Measurements from ENCODE around the gene ELAVL2.

ELAVL2 gene

DNA sequence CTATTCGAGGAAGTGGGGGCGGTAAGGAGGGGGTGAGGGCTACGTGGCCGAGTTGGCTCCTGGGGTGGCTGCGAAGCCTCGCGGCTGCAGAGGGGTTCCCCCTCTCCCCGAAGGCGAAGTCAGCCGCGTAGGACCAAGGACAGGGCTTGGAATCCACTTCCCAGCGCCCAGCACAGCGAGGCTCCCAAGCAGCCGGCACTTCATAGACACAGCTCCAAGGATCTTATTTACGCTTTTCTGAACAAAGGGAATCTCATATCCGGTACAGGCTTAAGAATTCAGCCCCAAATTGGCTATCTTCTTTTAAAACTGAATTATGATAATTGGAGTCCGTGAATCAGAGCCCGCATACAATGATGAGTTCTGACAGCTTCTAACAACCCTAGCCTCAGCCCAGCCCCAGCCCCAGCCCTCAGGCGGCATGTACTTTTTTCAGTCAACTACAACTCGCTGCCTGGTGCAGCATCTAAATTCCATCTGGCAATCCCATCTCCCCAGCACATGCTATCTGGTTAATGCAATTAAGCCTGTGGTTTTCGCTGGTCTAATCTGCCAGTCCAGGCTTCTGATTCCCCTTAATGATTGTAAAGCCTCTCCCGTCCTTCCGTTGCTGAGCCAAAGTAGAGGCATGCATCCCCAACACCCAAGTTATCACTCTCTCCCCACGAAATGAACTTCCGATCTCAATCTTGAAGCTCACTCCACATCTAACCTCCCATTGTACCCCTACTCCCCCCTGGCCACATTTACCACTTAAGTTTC is 1.0 kb downstream of the ELAVL2 start:
- DNase-seq (ENCODE audit: extremely low read depth, low read depth): no peak
- TF ChIP-seq, protein P1, sequence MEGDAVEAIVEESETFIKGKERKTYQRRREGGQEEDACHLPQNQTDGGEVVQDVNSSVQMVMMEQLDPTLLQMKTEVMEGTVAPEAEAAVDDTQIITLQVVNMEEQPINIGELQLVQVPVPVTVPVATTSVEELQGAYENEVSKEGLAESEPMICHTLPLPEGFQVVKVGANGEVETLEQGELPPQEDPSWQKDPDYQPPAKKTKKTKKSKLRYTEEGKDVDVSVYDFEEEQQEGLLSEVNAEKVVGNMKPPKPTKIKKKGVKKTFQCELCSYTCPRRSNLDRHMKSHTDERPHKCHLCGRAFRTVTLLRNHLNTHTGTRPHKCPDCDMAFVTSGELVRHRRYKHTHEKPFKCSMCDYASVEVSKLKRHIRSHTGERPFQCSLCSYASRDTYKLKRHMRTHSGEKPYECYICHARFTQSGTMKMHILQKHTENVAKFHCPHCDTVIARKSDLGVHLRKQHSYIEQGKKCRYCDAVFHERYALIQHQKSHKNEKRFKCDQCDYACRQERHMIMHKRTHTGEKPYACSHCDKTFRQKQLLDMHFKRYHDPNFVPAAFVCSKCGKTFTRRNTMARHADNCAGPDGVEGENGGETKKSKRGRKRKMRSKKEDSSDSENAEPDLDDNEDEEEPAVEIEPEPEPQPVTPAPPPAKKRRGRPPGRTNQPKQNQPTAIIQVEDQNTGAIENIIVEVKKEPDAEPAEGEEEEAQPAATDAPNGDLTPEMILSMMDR (IDR thresholded peaks at IDR 0.05; ENCODE audit: low read depth, low read length): no peak

DNA sequence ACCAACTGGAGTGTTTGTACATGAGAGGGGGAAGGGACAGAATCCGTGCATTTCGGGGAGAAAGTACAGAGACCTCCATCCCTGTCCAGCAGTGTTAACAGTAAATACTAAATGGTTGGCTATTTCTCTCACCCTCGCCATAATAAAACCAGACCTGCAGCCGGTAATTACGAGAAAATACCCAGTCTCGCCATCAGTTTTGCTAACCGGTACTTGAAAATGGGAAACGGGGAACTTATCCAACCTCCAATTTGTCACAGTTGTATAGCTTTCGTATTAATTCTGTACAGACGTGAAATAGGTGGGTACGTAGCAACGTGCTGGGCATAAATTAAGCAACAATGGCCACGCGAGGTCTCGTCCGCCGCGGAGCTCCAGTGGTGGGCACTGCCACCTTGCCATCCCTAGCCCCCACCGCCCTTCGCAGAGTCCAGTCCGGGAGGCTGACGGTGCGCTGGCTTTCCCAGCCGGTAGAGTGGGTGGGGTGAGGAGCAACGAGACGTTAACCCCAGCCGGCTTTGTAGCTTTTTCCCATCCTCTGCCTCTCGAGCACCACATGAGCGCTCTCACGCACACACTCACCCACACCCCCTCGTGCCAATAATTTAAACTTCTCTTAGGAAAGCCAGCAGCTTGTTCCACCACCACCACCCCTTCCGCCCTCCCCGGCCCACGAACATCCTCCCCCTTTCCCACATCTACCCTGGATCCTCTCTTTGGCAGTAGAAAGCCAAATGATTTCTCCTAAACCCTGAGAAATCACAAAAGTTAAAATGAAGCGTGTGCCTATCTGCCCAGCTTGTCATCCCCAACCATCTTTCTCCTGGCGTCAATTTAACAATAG is 1.8 kb downstream of the ELAVL2 start:
- TF ChIP-seq, protein P1 (IDR thresholded peaks at IDR 0.05; ENCODE audit: low read depth, low read length): no peak
- DNase-seq (ENCODE audit: extremely low read depth, low read depth): no peak

DNA sequence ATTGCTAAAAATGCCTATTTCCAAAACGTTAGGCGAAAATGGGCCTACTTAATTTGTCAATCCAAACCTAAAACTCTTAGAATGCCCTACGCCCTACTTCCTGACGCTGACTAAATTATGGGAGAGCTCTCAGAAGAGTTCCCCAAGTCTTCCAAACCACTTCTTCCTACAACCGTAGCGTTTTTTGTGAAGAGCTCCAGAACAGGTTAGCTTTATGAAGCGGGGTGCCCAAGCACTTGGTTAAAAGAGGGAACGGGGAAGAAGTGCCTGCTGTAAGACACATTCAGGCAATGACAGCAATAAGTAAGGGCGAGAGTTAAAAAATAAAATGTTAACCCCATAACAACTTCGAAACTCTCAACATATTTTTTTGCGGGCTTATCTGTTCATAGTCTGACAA is 2.8 kb downstream of the ELAVL2 start:
- DNase-seq (ENCODE audit: extremely low read depth, low read depth): no peak
- TF ChIP-seq, protein P1 (IDR thresholded peaks at IDR 0.05; ENCODE audit: low read depth, low read length): no peak

DNA sequence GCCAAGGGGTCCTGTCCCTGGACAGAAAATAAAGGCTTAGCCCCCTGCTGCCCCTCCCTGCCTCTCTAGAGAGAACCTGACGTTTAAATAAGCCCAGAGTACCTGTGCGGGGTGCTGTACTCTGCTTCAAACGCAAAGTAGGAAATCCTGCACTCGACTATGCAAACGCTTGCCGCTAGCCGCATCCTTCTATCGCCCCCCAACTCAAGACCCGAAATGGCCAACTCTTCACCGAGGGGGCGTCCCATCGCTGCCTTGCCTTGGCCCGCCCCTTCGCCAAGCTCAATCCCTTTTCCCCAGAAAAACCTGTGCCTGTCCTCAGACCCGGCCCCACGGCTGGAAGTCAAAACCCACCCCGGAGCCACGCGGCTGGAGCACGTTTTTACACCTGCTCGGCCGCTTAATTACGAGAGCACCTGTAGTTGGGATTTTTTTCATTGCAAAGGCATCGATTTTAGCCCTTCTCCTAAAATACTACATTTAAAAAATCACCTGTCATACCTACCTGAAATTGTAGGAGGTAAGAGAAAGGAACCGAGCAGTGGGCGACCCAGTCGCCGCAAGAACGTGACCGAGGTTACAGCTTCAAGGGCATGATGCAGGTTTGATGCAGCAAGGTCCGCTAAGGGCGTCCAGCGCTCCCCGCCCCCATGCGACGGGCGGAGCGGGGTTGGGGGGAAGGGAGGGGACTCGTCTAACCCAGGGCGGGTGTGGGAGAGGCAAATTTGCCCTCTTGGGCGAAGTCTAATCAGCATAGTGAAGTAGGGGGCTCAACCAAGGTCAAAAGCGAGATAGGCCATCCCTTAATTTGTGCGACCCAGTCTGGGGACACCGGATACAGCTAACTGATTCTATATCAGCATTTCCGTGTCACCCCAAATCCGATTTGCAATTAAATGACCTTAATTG is 3.5 kb downstream of the ELAVL2 start:
- TF ChIP-seq, protein P1 (IDR thresholded peaks at IDR 0.05; ENCODE audit: low read depth, low read length): no peak
- DNase-seq (ENCODE audit: extremely low read depth, low read depth): no peak

DNA sequence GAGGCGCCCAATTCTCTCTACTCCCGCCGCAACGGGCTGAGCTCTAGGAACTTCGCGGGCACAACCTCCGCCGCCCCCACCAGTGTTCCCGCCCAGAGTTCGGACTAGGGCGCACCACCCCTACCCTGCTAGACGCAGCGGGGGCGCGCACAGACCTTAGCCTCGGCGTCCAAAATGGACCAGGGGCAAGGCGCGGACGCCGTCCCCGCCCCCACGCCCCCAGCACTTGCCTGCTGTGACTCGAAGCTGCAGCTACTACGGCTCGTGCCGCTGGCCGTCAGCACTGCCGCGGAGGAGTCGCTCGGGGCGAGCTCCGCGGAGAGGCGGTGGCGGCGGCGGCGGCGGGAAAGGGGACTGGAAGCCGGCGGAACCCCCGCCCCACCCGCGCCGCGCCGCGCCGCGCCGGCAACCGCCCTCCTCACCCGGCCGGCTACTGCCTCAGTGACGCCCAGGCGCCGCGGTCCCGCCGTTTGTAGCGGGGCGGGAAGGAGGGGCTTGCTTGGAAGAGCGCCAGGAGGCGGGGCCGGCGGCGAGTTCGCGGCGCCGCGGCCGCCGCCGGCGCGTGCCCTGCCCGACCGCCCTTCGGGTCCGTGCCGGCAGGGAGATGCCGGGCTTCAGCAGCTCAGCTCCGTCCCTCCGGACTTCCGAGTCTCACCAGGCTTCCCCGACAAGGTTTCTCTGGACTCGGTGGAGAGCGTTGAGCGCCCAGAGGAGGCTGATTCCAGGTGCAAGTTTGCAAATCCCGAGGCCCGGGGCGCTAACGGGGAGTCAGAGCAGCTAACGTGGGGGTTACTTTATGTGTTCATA is 4.5 kb downstream of the ELAVL2 start:
- no peak for DNase-seq (ENCODE audit: extremely low read depth, low read depth)
- TF ChIP-seq, protein P1 (IDR thresholded peaks at IDR 0.05; ENCODE audit: low read depth, low read length): no peak

DNA sequence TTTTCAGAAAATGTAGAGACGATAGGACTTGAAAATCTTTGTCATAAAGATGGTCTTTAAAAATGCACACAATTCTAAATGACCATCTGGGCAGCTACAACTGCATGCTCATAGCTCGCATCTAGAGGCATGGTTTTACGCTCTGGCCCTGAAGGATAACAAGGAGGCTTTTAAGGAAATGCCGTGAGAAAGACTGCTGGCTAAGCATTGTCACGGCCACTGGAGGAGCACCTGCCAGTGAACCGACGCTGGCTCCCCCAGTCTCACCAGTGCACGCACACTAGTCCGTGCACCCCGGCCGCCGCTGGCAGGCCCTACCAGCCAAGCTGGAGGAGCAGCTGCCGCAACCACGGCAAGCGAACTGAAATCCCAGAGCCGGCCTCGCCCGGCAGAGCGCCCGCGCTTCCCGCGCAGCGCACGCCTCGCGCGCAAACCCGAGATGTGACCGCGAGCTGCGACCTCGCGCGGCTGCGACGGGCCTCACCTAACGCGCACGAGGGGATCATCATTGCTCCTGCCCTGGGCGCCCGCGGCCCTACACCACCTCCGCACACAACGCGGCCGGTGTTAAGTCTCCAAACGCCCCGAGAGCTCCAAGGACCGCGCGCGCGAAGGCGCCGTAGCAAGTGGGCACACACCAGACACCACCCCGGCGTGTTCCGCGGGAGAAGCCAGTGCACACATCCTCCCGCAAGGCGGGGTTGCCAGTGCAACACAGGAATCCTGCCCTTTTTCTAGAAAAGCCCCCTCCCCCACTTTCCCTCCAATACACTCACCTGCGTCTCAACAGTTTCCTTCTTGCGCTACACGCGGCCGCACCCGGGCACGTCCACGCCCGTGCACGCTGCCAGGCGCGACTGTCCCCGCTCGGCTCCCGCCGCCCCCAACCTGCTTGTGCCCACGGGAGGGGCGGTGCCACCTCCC is 5.3 kb downstream of the ELAVL2 start:
- DNase-seq (ENCODE audit: extremely low read depth, low read depth): no peak
- TF ChIP-seq, protein P1 (IDR thresholded peaks at IDR 0.05; ENCODE audit: low read depth, low read length): no peak
